HG03378 (cell line): Measurements from ENCODE around the gene TEX13D.

Experiments used
- ATAC-seq: cut with Tn5 transposase; IDR thresholded peaks from one replicate; pipeline ENCODE4 v1.9.1; 2021; ENCODE audit warnings: mild to moderate bottlenecking, moderate library complexity; ENCODE audit not compliant: unreplicated experiment

Gene TEX13D

DNA sequence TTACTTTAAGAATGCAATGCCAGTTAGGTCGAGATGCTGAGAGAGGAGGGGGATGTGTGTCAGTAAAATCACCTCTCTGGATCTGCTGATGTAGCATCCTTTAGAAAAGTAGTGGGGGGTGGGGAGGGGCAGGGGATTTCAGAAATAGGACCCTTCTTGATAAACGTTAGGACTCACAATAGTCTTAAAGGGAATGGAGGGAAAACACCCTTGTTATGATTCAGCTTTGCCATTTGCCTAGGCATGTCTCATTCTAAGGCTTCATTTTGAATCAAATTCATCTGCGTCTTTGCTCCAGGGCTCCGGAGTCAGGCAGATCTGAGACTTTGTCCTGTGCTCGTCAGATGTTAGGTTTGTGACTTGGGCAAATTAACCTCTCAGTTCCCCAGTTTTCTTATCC is 14.8 kb downstream of the TEX13D start:
- ATAC-seq: no peak

DNA sequence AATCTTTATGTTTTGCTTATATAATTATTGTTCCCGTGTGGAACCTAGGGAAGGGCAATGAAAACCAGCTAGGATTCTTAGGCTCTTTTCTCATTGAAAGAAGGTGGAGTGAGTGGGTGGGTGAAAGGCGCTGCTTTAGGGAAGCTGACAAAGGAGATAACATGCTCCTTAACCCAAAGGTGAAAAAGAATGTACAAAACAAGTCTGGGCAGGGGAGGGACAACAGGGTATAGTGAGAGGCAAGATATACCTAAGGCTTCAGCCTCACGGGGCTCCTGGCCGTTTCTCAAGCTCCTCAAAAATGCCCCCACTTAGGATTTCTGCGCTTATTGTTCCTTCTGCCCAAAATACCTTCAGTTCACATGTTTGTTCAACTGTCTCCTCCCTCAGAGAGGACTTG is 15.7 kb downstream of the TEX13D start:
- no peak for ATAC-seq

DNA sequence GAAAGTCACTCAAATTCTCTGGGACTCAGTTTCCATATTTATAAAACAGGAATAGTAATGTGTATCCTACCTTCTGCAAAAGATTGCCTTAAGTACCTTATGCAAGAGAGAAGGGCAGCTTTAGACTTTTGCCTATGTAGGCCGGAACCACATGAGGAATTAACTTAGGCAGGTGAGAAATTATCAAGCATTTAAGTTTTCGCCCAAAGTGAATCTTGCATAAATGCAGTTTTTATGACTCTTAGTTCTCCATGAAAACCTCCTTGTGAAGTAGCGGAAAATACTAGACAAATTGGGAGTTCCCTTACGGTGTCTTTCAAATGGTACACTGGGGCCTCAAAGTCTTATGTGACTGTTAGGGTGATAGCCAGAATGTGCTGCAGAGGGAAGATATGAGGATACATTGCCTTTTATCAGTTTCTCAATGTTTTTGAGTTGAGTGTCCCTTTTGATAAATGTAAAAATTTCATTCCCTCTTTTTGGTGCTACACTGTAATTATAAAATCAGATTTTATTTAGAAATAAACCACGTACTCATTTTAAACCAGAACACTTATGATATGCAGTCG is 16.5 kb downstream of the TEX13D start:
- no peak for ATAC-seq

DNA sequence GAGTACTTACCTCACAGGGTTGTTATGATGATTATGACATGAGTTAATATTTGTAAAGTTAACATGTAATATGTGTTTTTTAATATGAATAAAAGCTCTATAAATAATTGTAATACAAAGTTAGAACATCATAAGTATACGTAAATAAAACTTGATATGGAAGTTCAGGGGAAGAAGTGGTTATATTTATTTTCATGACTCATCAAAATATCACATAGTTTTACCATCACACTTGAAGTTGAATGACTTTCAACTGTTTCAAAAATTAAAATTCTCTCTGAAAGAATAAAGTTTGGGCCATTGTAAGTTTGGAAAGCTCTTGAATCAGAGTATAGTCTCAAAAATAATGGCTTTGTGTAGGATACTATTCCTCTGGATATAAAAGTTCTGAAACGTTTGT is 22.2 kb downstream of the TEX13D start:
- no peak for ATAC-seq

DNA sequence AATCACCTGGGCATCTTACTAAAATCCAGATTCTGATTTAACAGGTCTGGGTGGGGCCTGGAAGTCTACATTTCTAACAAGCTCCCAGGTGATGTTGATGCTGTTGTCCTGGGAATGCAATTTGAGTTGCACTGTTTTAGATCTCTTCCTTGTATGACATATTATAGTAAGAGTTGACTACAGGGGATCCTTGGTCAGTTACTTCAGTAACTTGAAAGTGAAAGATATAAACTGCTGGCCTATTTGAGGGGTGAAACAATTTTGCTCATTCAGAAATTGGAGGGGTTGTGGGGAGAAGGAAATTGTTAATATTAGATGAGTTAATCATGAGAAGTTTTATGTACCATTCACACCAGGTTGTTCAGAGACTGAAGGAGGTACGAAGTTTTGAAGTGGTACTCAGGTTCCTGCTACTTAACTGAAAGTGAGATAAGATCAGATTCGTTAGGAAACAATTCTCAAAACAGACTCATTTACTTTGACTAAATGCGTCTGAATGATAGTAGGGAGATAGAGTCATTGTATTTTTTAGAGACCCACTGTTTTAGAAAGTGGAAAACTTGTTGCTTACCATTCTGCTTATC is 26.4 kb downstream of the TEX13D start:
- no peak for ATAC-seq

DNA sequence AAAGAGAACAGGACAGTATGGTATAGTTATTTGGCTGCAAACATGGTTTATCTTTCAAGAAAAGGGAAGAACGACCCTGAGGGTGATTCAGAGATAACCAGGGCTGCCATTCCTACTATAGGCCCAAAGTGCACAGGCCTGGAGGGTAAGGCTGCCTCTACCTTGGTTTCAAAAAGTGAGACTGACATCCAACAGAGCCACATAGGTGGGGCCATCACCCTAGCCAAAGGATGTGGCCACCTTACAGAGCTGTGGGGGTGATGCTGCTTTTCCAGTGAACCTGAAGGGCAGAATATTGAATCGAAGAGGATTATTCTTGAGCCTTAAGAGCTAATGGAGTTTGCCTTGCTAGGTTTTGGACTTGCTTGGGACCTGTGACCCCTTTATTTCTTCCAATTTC is 29.6 kb downstream of the TEX13D start:
- no peak for ATAC-seq

DNA sequence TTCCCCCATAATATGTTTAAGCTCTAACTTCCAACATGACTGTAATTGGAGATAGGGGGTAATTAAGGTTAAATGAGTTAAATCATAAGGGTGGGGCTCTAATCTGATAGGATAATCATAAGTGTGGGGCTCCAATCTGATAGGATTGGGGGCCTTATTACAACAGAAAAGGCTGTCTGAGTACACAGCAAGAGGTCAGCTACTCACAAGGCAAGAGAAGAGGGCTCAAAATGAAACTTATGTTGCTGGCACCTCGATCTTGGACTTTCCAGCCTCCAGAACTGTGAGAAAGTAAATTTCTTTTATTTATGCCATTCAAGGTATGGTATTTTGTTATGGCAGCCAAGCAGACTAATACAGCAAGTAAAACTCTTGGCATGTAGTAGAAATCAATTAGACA is 30.3 kb downstream of the TEX13D start:
- no peak for ATAC-seq

DNA sequence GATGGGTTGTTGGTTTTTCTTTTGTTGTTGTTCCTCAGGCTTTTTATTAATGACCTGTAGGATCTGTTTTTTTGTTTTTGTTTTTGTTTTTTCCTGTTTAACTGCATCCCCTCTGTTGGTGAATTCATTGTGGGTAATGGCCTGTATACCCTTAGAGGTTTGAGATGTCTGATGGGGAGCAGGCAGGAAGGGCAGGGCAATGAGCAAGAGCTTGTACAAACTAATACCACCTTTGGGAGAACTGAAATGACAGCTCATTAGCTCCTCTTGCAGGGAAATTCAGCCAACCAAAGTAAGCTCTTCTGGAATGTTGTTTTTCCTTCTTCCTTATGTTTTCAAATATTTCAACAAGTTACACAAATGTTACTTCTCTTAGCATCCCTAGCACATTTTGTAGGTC is 37.3 kb downstream of the TEX13D start:
- no peak for ATAC-seq

DNA sequence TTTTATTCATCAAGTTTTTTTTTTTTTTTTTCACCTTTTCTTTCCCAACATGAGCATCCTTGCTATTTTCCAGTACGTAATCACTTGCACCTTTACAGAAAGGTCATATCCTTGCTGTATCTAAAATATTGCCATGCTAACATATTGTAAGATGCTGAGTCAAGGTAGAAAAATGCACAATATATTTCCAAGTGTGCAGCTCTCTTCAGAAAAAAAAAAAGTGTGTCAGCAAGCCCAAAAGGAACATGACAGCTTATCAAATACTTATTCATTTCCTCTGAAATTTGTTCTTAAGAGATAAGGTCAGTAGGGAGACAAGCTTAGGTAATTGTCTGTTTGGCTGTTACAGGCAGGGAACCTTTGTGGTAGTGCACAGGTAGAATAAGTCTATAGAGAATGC is 40.9 kb downstream of the TEX13D start:
- ATAC-seq: no peak

DNA sequence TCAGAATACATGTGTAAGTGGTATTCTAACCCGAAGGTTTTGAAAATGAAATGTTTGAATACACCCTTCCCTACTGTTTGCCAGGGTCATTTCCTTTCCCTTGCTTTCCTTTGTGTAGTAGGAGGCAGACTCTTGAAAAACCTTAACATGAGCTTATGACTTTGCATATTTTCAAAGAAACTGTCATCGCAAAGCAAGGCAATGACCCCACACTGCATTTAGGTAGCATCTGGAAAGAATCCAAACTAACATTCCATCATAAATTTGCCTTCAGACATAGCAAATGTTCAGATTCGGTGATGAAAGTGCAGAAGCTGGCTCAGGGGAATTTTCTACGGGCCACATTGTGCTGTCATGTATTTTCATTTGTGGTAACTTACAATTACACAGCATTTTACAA is 46.2 kb downstream of the TEX13D start:
- no peak for ATAC-seq

DNA sequence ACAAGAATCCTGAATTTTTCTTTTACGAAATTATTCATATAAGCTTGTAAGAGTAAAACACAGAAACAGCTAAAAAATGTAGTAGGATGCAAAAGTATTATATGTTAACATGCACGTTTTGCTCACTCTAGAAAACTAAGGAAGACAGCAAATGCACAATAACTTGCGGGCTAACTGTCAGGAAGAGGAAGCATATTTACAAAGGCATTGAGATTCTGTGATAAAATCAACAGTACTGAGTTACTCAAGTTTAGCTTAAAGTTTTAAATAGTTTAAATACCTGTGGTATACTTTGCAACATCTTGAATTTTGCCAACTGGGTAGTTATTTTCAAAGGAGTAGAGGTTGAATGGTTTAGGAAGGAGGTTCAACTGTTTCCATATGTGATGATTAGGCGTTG is 50.9 kb downstream of the TEX13D start:
- ATAC-seq: no peak

DNA sequence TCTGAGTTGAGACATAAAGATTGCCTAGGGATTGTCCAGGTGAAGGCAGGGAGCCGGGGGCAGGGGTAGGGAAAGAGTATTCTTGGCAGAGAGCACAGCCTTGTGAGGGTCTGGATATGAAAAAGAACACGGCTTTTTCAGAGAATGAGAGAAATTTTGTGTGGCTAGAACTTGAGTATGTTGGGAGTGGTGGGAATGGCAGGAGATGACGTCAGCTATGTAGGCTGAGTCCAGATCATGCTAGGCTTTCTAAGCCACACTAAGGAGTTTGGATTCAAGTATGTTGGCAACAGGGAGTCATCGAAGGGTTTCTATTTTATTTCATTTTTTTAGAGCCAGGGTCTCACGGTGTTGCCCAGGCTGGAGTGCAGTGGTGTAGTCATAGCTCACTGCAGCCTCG is 53.9 kb downstream of the TEX13D start:
- ATAC-seq: no peak
